Measurements from ENCODE around the gene EDEM1. TPM values are rescaled to one million over a fixed set of nuclear protein-coding genes. Genes with fewer than 3 reads are reported as not detected.

The EDEM1 gene
- total RNA-seq, 1 experiment from 2014 or later, result 65.9 TPM

DNA sequence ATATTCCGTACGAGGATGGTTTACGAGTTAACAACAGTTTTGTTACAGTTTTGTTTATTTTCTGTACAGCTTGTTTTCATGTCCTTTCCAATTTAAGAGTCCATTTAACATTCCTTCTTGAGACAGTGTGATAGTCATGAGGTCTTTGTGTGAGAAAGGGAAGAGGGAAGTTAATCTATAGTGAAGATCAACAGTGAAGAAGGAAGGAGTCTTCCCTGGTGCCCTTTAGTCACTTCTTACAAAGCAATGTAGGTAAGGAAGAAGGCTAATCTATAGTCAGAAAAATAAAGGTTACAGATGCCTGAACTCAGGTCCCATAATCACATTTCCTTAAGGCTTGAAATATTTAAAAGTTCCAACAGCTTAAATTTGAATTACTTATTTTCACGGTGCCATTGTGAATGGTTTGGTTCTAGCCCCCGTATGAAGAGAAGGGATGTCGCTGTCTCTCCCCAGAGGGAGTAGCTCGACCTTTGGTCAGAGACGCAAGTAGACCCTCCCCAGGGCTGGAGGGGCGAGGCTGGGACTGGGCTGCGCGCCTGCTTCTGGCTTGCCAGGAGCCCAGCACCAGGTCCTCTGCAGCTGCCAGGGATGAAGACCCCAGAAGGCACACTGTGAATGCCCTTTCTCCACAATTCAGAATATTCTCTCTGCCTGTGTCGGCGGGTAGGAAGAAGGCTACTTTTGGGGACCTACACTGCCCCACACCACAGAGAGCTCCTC is 34.9 kb downstream of the EDEM1 start:
- no peak for DNase-seq
- intact Hi-C loops (cut with micrococcal nuclease; ENCODE audit: unreplicated experiment), result loop anchor here (10.0 kb wide), 1 partner anchor 202 kb away; no protein-coding TSS in a partner anchor
- TF ChIP-seq, protein P1, sequence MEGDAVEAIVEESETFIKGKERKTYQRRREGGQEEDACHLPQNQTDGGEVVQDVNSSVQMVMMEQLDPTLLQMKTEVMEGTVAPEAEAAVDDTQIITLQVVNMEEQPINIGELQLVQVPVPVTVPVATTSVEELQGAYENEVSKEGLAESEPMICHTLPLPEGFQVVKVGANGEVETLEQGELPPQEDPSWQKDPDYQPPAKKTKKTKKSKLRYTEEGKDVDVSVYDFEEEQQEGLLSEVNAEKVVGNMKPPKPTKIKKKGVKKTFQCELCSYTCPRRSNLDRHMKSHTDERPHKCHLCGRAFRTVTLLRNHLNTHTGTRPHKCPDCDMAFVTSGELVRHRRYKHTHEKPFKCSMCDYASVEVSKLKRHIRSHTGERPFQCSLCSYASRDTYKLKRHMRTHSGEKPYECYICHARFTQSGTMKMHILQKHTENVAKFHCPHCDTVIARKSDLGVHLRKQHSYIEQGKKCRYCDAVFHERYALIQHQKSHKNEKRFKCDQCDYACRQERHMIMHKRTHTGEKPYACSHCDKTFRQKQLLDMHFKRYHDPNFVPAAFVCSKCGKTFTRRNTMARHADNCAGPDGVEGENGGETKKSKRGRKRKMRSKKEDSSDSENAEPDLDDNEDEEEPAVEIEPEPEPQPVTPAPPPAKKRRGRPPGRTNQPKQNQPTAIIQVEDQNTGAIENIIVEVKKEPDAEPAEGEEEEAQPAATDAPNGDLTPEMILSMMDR (IDR thresholded peaks at IDR 0.05; ENCODE audit: unreplicated experiment), result no peak
- CTCF ChIA-PET, result no interaction called here
- Mint-ChIP-seq H3K9me3 (ENCODE audit: low read depth, unreplicated experiment) (no peaks in the 10 kb centered on the region), H3K36me3 (ENCODE audit: insufficient read depth, unreplicated experiment) (peaks cover 21% of the 10 kb centered on the region), H3K27me3 (ENCODE audit: unreplicated experiment) (no peaks in the 10 kb centered on the region), H3K4me3 (ENCODE audit: low read depth, unreplicated experiment) (no peak overlapping the region), H3K4me1 (ENCODE audit: low read depth, unreplicated experiment) (no peaks in the 10 kb centered on the region), H3K27ac (ENCODE audit: unreplicated experiment) (peak overlapping the region; percentile 8)
- BruUV-seq (replicated peaks), result no TSS peak

DNA sequence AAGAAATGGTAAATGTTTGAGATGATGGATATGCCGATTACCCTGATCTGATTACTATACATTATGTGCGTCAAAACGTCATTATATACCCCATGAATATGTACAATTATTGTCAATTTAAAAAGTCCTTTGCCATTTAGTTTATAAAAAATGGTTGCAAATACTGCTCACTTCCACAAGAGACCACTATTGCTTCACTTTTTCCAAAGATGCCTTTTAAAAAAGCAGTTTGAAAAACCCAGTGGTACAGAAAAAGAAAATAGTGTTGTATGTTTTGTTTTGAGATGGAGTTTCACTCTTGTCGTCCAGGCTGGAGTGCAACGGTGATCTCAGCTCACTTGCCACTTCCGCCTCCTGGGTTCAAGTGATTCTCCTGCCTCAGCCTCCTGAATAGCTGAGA is 39.3 kb downstream of the EDEM1 start:
- no peak for DNase-seq
- BruUV-seq (replicated peaks), result no TSS peak
- Mint-ChIP-seq H3K9me3 (ENCODE audit: low read depth, unreplicated experiment) (no peaks in the 10 kb centered on the region), H3K4me3 (ENCODE audit: low read depth, unreplicated experiment) (no peak overlapping the region), H3K4me1 (ENCODE audit: low read depth, unreplicated experiment) (no peaks in the 10 kb centered on the region), H3K36me3 (ENCODE audit: insufficient read depth, unreplicated experiment) (no peaks in the 10 kb centered on the region), H3K27me3 (ENCODE audit: unreplicated experiment) (no peaks in the 10 kb centered on the region), H3K27ac (ENCODE audit: unreplicated experiment) (no peak overlapping the region)
- CTCF ChIA-PET, result no interaction called here
- intact Hi-C loops (cut with micrococcal nuclease; ENCODE audit: unreplicated experiment), result loop anchor here (10.0 kb wide), 1 partner anchor 198 kb away; no protein-coding TSS in a partner anchor
- TF ChIP-seq, protein P1 (IDR thresholded peaks at IDR 0.05; ENCODE audit: unreplicated experiment), result peak; percentile 27

DNA sequence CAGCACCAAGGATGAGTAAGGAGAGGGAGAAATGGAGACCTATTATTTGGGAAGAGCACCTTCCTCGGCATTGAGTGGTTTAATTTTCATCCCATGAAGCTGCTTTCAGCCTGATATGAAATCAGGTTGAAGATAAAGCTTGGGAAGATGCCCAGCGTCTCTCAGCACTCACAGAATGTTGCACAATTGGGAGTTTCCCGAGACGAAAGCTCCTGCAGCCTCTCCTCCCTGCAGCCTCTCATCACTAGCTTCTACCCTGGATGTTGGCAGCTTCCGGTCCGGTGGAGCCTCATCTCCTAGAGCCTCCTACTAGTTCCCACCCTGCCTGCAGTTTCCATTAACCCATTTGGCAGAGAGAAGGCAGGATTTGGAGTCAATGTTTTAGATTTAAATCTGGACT is 40.3 kb downstream of the EDEM1 start:
- Mint-ChIP-seq H3K9me3 (ENCODE audit: low read depth, unreplicated experiment) (no peaks in the 10 kb centered on the region), H3K4me3 (ENCODE audit: low read depth, unreplicated experiment) (no peak overlapping the region), H3K4me1 (ENCODE audit: low read depth, unreplicated experiment) (peaks cover 4% of the 10 kb centered on the region), H3K36me3 (ENCODE audit: insufficient read depth, unreplicated experiment) (no peaks in the 10 kb centered on the region), H3K27me3 (ENCODE audit: unreplicated experiment) (no peaks in the 10 kb centered on the region), H3K27ac (ENCODE audit: unreplicated experiment) (no peak overlapping the region)
- no peak for DNase-seq
- CTCF ChIA-PET, result interaction anchor here (0.5 to 0.6 kb wide), 2 partner anchors 10 to 1724 kb away, joined by 3 to 7 read pairs; no protein-coding TSS in a partner anchor
- no TSS peak for BruUV-seq (replicated peaks)
- TF ChIP-seq, protein P1 (IDR thresholded peaks at IDR 0.05; ENCODE audit: unreplicated experiment), result no peak
- intact Hi-C loops (cut with micrococcal nuclease; ENCODE audit: unreplicated experiment), result loop anchor here (10.0 kb wide), 1 partner anchor 197 kb away; no protein-coding TSS in a partner anchor

DNA sequence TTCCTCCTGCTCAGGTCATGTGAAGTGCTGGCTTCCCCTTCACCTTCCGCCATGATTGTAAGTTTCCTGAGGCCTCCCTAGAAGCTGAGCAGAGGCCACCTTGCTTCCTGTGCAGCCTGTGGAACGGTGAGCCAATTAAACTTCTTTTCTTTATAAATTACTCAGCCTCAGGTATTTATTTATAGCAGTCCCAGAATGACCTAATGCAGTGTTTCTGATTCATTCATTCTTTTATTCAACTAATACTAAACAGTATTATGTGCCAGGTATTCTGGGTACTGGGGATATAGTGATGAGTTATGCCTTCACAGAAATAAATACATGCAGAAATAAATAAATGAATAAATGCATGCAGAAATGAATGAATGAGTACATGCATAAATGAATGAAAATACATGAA is 41.9 kb downstream of the EDEM1 start:
- BruUV-seq (replicated peaks), result no TSS peak
- Mint-ChIP-seq H3K9me3 (ENCODE audit: low read depth, unreplicated experiment) (no peaks in the 10 kb centered on the region), H3K27me3 (ENCODE audit: unreplicated experiment) (no peaks in the 10 kb centered on the region), H3K4me3 (ENCODE audit: low read depth, unreplicated experiment) (no peak overlapping the region), H3K36me3 (ENCODE audit: insufficient read depth, unreplicated experiment) (no peaks in the 10 kb centered on the region), H3K27ac (ENCODE audit: unreplicated experiment) (no peak overlapping the region), H3K4me1 (ENCODE audit: low read depth, unreplicated experiment) (peaks cover 11% of the 10 kb centered on the region)
- no peak for DNase-seq
- intact Hi-C loops (cut with micrococcal nuclease; ENCODE audit: unreplicated experiment), result loop anchor here (10.0 kb wide), 1 partner anchor 195 kb away; no protein-coding TSS in a partner anchor
- CTCF ChIA-PET, result no interaction called here
- TF ChIP-seq, protein P1 (IDR thresholded peaks at IDR 0.05; ENCODE audit: unreplicated experiment), result no peak
